ENCODE results near the gene STS. TPM values are rescaled to one million over a fixed set of nuclear protein-coding genes. Genes with fewer than 3 reads are reported as not detected.

STS gene
- polyA plus RNA-seq, 2 donors = 0.94 to 1.4 TPM

GRCh38 chrX:7147978-7148854 is 704 bp downstream of the STS start, which contains the start of gene PUDP:
PUDP (minus strand) TSS chrX:7148153; CDS start chrX:7148113, 40 bp downstream.
- no peaks in the 10 kb centered on the region for H3K36me3 ChIP-seq (ENCODE audit: control insufficient read depth in 2 of 2, insufficient read depth in 2 of 2, low read length in 1 of 2)
- H3K9me3 ChIP-seq (ENCODE audit: control insufficient read depth in 2 of 2, insufficient read depth in 1 of 2, low read depth in 1 of 2, low read length in 1 of 2) = no peaks in the 10 kb centered on the region
- peak within 1 kb of the TSS; percentile 91 to 95 for H3K27ac ChIP-seq (ENCODE audit: low read depth in 2 of 2, low read length in 1 of 2)
- peak within 1 kb of the TSS; percentile 80 to 89 for H3K4me3 ChIP-seq (ENCODE audit: low read depth in 1 of 2, low read length in 2 of 2)
- 0 to 1% methylated on average over 48 to 76 of the region's 76 CpGs for WGBS, 2 donors
- H3K27me3 ChIP-seq (ENCODE audit: control insufficient read depth in 1 of 2, insufficient read depth in 2 of 2, low read length in 2 of 2) = no peaks in the 10 kb centered on the region
- H3K4me1 ChIP-seq (ENCODE audit: control insufficient read depth in 2 of 2, insufficient read depth in 2 of 2, low read length in 1 of 2) = no peaks in the 10 kb centered on the region

GRCh38 chrX:7149411-7149810 is 1.9 kb downstream of the STS start:
- WGBS, 2 donors = 76 to 83% methylated on average over 5 of the region's 5 CpGs
- no peak overlapping the region for H3K4me3 ChIP-seq (ENCODE audit: low read depth in 1 of 2, low read length in 2 of 2)
- no peaks in the 10 kb centered on the region for H3K4me1 ChIP-seq (ENCODE audit: control insufficient read depth in 2 of 2, insufficient read depth in 2 of 2, low read length in 1 of 2)
- no peaks in the 10 kb centered on the region for H3K36me3 ChIP-seq (ENCODE audit: control insufficient read depth in 2 of 2, insufficient read depth in 2 of 2, low read length in 1 of 2)
- H3K27me3 ChIP-seq (ENCODE audit: control insufficient read depth in 1 of 2, insufficient read depth in 2 of 2, low read length in 2 of 2) = no peaks in the 10 kb centered on the region
- no peaks in the 10 kb centered on the region for H3K9me3 ChIP-seq (ENCODE audit: control insufficient read depth in 2 of 2, insufficient read depth in 1 of 2, low read depth in 1 of 2, low read length in 1 of 2)
- no peak overlapping the region for H3K27ac ChIP-seq (ENCODE audit: low read depth in 2 of 2, low read length in 1 of 2)

- Histone ChIP-seq H3K27me3 (ENCODE audit: control insufficient read depth in 1 of 2, insufficient read depth in 2 of 2, low read length in 2 of 2) (no peaks in the 10 kb centered on the region), H3K4me3 (ENCODE audit: low read depth in 1 of 2, low read length in 2 of 2) (no peak overlapping the region), H3K9me3 (ENCODE audit: control insufficient read depth in 2 of 2, insufficient read depth in 1 of 2, low read depth in 1 of 2, low read length in 1 of 2) (no peaks in the 10 kb centered on the region), H3K27ac (ENCODE audit: low read depth in 2 of 2, low read length in 1 of 2) (no peak overlapping the region), H3K4me1 (ENCODE audit: control insufficient read depth in 2 of 2, insufficient read depth in 2 of 2, low read length in 1 of 2) (no peaks in the 10 kb centered on the region), H3K36me3 (ENCODE audit: control insufficient read depth in 2 of 2, insufficient read depth in 2 of 2, low read length in 1 of 2) (no peaks in the 10 kb centered on the region)
- 73 to 88% methylated on average over 2 of the region's 2 CpGs for WGBS, 2 donors
Measured at GRCh38 chrX:7153231-7153630, 5.7 kb downstream of the STS start.

GRCh38 chrX:7154041-7154597 is 6.6 kb downstream of the STS start:
- H3K27me3 ChIP-seq (ENCODE audit: control insufficient read depth in 1 of 2, insufficient read depth in 2 of 2, low read length in 2 of 2) = no peaks in the 10 kb centered on the region
- no peak overlapping the region for H3K27ac ChIP-seq (ENCODE audit: low read depth in 2 of 2, low read length in 1 of 2)
- 76 to 77% methylated on average over 7 of the region's 7 CpGs for WGBS, 2 donors
- H3K9me3 ChIP-seq (ENCODE audit: control insufficient read depth in 2 of 2, insufficient read depth in 1 of 2, low read depth in 1 of 2, low read length in 1 of 2) = no peaks in the 10 kb centered on the region
- H3K4me1 ChIP-seq (ENCODE audit: control insufficient read depth in 2 of 2, insufficient read depth in 2 of 2, low read length in 1 of 2) = no peaks in the 10 kb centered on the region
- no peaks in the 10 kb centered on the region for H3K36me3 ChIP-seq (ENCODE audit: control insufficient read depth in 2 of 2, insufficient read depth in 2 of 2, low read length in 1 of 2)
- no peak overlapping the region for H3K4me3 ChIP-seq (ENCODE audit: low read depth in 1 of 2, low read length in 2 of 2)

GRCh38 chrX:7155163-7155562 is 7.7 kb downstream of the STS start:
- Histone ChIP-seq H3K4me1 (ENCODE audit: control insufficient read depth in 2 of 2, insufficient read depth in 2 of 2, low read length in 1 of 2) (no peaks in the 10 kb centered on the region), H3K9me3 (ENCODE audit: control insufficient read depth in 2 of 2, insufficient read depth in 1 of 2, low read depth in 1 of 2, low read length in 1 of 2) (no peaks in the 10 kb centered on the region), H3K36me3 (ENCODE audit: control insufficient read depth in 2 of 2, insufficient read depth in 2 of 2, low read length in 1 of 2) (no peaks in the 10 kb centered on the region), H3K27ac (ENCODE audit: low read depth in 2 of 2, low read length in 1 of 2) (no peak overlapping the region), H3K4me3 (ENCODE audit: low read depth in 1 of 2, low read length in 2 of 2) (no peak overlapping the region), H3K27me3 (ENCODE audit: control insufficient read depth in 1 of 2, insufficient read depth in 2 of 2, low read length in 2 of 2) (no peaks in the 10 kb centered on the region)
- WGBS, 2 donors = 90 to 91% methylated on average over 1 of the region's 1 CpG

GRCh38 chrX:7156879-7157278 is 9.4 kb downstream of the STS start:
- no peaks in the 10 kb centered on the region for H3K4me1 ChIP-seq (ENCODE audit: control insufficient read depth in 2 of 2, insufficient read depth in 2 of 2, low read length in 1 of 2)
- 89 to 91% methylated on average over 3 of the region's 3 CpGs for WGBS, 2 donors
- no peaks in the 10 kb centered on the region for H3K36me3 ChIP-seq (ENCODE audit: control insufficient read depth in 2 of 2, insufficient read depth in 2 of 2, low read length in 1 of 2)
- H3K9me3 ChIP-seq (ENCODE audit: control insufficient read depth in 2 of 2, insufficient read depth in 1 of 2, low read depth in 1 of 2, low read length in 1 of 2) = no peaks in the 10 kb centered on the region
- H3K27me3 ChIP-seq (ENCODE audit: control insufficient read depth in 1 of 2, insufficient read depth in 2 of 2, low read length in 2 of 2) = no peaks in the 10 kb centered on the region
- no peak overlapping the region for H3K27ac ChIP-seq (ENCODE audit: low read depth in 2 of 2, low read length in 1 of 2)
- H3K4me3 ChIP-seq (ENCODE audit: low read depth in 1 of 2, low read length in 2 of 2) = no peak overlapping the region

GRCh38 chrX:7158468-7158990 is 11.0 kb downstream of the STS start:
- Histone ChIP-seq H3K4me1 (ENCODE audit: control insufficient read depth in 2 of 2, insufficient read depth in 2 of 2, low read length in 1 of 2) (no peaks in the 10 kb centered on the region), H3K27ac (ENCODE audit: low read depth in 2 of 2, low read length in 1 of 2) (no peak overlapping the region), H3K36me3 (ENCODE audit: control insufficient read depth in 2 of 2, insufficient read depth in 2 of 2, low read length in 1 of 2) (no peaks in the 10 kb centered on the region), H3K27me3 (ENCODE audit: control insufficient read depth in 1 of 2, insufficient read depth in 2 of 2, low read length in 2 of 2) (no peaks in the 10 kb centered on the region), H3K4me3 (ENCODE audit: low read depth in 1 of 2, low read length in 2 of 2) (no peak overlapping the region), H3K9me3 (ENCODE audit: control insufficient read depth in 2 of 2, insufficient read depth in 1 of 2, low read depth in 1 of 2, low read length in 1 of 2) (no peaks in the 10 kb centered on the region)
- WGBS, 2 donors = 55 to 65% methylated on average over 5 of the region's 5 CpGs

- no peaks in the 10 kb centered on the region for H3K9me3 ChIP-seq (ENCODE audit: control insufficient read depth in 2 of 2, insufficient read depth in 1 of 2, low read depth in 1 of 2, low read length in 1 of 2)
- no peaks in the 10 kb centered on the region for H3K36me3 ChIP-seq (ENCODE audit: control insufficient read depth in 2 of 2, insufficient read depth in 2 of 2, low read length in 1 of 2)
- no peak overlapping the region for H3K4me3 ChIP-seq (ENCODE audit: low read depth in 1 of 2, low read length in 2 of 2)
- no peaks in the 10 kb centered on the region for H3K4me1 ChIP-seq (ENCODE audit: control insufficient read depth in 2 of 2, insufficient read depth in 2 of 2, low read length in 1 of 2)
- H3K27me3 ChIP-seq (ENCODE audit: control insufficient read depth in 1 of 2, insufficient read depth in 2 of 2, low read length in 2 of 2) = no peaks in the 10 kb centered on the region
- WGBS, 2 donors = 48 to 63% methylated on average over 7 of the region's 7 CpGs
- H3K27ac ChIP-seq (ENCODE audit: low read depth in 2 of 2, low read length in 1 of 2) = no peak overlapping the region
Measured at GRCh38 chrX:7159149-7159861, 11.8 kb downstream of the STS start.

GRCh38 chrX:7163146-7163677 is 15.7 kb downstream of the STS start:
- H3K36me3 ChIP-seq (ENCODE audit: control insufficient read depth in 2 of 2, insufficient read depth in 2 of 2, low read length in 1 of 2) = no peaks in the 10 kb centered on the region
- WGBS, 2 donors = 48 to 56% methylated on average over 1 of the region's 1 CpG

More at GRCh38 chrX:7163146-7163677, 15.7 kb downstream of the STS start:
- no peak overlapping the region for H3K4me3 ChIP-seq (ENCODE audit: low read depth in 1 of 2, low read length in 2 of 2)
- no peaks in the 10 kb centered on the region for H3K9me3 ChIP-seq (ENCODE audit: control insufficient read depth in 2 of 2, insufficient read depth in 1 of 2, low read depth in 1 of 2, low read length in 1 of 2)
- no peaks in the 10 kb centered on the region for H3K4me1 ChIP-seq (ENCODE audit: control insufficient read depth in 2 of 2, insufficient read depth in 2 of 2, low read length in 1 of 2)
- H3K27me3 ChIP-seq (ENCODE audit: control insufficient read depth in 1 of 2, insufficient read depth in 2 of 2, low read length in 2 of 2) = no peaks in the 10 kb centered on the region
- H3K27ac ChIP-seq (ENCODE audit: low read depth in 2 of 2, low read length in 1 of 2) = no peak overlapping the region

All from esophagus (tissue), 2 donors.